ENCODE measurements around the gene TRPM3.

DNA sequence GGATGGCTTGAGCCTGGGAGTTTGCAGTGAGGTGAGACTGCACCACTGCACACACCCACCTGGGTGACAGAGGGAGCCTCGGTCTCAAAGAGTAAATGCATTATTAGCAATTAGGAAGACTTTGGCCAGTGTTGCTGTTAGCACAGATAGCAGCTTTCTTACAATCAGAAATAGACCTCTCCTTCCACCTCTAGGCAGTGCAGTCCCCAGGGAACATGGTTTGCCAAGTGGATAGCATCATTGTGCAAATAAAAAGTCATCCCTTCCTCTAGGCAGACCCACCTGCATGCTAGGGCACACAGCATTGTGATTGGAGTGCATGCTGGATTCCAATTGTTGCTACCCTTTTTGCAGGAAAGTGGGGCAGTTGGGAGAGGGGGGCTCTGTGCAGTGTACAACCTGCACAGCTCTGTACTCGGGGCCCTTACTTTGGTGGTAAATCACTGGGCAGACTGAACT, 629.1 kb downstream of the TRPM3 start:
- TF ChIP-seq, protein P1, sequence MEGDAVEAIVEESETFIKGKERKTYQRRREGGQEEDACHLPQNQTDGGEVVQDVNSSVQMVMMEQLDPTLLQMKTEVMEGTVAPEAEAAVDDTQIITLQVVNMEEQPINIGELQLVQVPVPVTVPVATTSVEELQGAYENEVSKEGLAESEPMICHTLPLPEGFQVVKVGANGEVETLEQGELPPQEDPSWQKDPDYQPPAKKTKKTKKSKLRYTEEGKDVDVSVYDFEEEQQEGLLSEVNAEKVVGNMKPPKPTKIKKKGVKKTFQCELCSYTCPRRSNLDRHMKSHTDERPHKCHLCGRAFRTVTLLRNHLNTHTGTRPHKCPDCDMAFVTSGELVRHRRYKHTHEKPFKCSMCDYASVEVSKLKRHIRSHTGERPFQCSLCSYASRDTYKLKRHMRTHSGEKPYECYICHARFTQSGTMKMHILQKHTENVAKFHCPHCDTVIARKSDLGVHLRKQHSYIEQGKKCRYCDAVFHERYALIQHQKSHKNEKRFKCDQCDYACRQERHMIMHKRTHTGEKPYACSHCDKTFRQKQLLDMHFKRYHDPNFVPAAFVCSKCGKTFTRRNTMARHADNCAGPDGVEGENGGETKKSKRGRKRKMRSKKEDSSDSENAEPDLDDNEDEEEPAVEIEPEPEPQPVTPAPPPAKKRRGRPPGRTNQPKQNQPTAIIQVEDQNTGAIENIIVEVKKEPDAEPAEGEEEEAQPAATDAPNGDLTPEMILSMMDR (tag by site-specific recombination; IDR thresholded peaks at IDR 0.05), result no peak
- no peak for TF ChIP-seq KLF9 (tag by site-specific recombination; IDR thresholded peaks at IDR 0.05; ENCODE audit: low read depth)
- TF ChIP-seq ZNF777 (tag by site-specific recombination; IDR thresholded peaks at IDR 0.05; ENCODE audit: borderline replicate concordance), result no peak
- TF ChIP-seq, protein P2, sequence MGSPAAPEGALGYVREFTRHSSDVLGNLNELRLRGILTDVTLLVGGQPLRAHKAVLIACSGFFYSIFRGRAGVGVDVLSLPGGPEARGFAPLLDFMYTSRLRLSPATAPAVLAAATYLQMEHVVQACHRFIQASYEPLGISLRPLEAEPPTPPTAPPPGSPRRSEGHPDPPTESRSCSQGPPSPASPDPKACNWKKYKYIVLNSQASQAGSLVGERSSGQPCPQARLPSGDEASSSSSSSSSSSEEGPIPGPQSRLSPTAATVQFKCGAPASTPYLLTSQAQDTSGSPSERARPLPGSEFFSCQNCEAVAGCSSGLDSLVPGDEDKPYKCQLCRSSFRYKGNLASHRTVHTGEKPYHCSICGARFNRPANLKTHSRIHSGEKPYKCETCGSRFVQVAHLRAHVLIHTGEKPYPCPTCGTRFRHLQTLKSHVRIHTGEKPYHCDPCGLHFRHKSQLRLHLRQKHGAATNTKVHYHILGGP (tag by site-specific recombination; IDR thresholded peaks at IDR 0.05), result no peak
- no peak for TF ChIP-seq GLIS1 (tag by site-specific recombination; IDR thresholded peaks at IDR 0.05)
- TF ChIP-seq, protein P3, sequence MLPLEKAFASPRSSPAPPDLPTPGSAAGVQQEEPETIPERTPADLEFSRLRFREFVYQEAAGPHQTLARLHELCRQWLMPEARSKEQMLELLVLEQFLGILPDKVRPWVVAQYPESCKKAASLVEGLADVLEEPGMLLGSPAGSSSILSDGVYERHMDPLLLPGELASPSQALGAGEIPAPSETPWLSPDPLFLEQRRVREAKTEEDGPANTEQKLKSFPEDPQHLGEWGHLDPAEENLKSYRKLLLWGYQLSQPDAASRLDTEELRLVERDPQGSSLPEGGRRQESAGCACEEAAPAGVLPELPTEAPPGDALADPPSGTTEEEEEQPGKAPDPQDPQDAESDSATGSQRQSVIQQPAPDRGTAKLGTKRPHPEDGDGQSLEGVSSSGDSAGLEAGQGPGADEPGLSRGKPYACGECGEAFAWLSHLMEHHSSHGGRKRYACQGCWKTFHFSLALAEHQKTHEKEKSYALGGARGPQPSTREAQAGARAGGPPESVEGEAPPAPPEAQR (tag by site-specific recombination; IDR thresholded peaks at IDR 0.05), result no peak
- TF ChIP-seq, protein P4, sequence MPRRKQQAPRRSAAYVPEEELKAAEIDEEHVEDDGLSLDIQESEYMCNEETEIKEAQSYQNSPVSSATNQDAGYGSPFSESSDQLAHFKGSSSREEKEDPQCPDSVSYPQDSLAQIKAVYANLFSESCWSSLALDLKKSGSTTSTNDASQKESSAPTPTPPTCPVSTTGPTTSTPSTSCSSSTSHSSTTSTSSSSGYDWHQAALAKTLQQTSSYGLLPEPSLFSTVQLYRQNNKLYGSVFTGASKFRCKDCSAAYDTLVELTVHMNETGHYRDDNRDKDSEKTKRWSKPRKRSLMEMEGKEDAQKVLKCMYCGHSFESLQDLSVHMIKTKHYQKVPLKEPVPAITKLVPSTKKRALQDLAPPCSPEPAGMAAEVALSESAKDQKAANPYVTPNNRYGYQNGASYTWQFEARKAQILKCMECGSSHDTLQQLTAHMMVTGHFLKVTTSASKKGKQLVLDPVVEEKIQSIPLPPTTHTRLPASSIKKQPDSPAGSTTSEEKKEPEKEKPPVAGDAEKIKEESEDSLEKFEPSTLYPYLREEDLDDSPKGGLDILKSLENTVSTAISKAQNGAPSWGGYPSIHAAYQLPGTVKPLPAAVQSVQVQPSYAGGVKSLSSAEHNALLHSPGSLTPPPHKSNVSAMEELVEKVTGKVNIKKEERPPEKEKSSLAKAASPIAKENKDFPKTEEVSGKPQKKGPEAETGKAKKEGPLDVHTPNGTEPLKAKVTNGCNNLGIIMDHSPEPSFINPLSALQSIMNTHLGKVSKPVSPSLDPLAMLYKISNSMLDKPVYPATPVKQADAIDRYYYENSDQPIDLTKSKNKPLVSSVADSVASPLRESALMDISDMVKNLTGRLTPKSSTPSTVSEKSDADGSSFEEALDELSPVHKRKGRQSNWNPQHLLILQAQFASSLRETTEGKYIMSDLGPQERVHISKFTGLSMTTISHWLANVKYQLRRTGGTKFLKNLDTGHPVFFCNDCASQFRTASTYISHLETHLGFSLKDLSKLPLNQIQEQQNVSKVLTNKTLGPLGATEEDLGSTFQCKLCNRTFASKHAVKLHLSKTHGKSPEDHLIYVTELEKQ (tag by site-specific recombination; IDR thresholded peaks at IDR 0.05; ENCODE audit: borderline replicate concordance), result no peak
